ENCODE results near the gene GNS.
"Not testable (repeated sequence)": the region's sequence is repeated elsewhere in the genome, so short reads cannot be mapped to it uniquely, and the experiment has no call there.

Gene GNS

DNA sequence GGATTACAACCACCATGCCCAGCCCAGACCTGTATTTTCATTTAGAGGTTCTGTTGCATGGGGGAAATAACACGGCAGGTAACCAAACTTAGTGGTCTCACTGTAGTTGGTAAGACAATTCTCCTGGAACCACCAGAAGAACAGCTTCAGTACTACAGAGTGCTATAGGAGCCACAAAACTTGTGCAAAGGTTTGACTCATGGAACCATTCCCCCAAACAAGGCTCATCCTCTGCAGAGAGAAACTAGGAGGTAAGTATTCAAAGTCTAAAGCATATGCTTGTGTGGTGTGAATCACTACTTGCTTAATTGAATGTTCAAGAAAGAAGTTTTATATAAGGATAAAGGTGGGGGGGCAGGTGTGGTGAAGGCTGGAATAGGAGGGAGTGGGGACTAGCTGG lies 58.7 kb downstream of the GNS start:
- no peak overlapping the region for H3K4me3 ChIP-seq (ENCODE audit: low read depth, low read length)

DNA sequence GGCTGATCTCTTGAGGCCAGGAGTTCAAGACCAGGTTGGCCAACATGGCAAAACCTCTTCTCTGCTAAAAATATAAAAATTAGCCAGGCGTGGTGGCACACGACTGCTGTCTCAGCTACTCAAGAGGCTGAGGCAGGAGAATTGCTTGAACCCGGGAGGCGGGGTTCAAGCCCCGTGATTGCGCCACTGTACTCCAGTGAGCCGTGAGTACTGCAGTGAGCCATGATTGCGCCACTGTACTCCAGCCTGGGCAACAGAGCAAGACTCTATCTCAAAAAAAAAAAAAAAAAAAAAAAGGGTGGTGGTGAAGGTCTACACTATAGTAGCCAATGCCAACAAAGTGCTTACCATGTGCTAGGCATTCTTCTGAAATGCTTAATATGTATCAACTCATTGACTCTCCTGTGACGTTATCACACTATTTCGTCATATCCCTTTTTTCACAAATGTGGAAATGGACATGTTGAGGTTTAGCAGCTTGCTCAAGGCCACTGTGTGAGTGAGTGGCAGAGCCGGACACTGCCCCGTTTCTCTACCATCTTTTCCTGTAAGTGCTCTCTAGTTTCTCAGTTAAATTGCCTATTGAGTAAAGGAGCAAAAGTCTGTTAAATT lies 59.6 kb downstream of the GNS start:
- no peak overlapping the region for H3K4me3 ChIP-seq (ENCODE audit: low read depth, low read length)

DNA sequence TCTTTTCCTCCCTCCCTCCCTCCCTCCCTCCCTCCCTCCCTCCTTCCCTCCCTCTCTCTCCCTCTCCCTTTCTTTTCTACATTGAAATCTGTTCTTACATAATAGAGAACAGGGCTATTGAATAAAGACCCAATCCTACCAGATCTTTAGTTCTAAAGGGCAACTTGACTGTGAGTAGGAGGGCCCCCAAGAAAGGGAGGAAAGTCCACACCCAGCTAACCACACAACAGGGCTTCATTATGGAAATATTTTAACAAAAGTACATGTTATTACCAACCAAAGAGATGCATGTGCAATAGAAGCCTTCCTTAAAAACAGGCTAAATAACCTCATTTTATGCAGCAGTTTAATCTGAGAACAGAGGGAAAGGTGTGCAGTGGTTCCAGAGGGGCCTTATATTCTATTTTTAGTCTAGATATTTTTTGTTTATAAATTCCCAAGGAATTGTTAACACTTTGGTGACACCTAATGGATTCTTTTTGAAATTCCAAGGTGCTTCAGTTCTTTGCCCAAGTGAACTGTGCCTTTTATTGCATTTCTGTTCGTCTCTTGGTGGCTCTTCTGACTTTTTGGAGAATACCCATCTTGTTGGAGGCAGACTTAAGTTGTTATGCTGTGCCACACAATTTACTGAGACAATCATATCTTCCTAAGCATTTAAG lies 63.0 kb downstream of the GNS start:
- no peak overlapping the region for H3K4me3 ChIP-seq (ENCODE audit: low read depth, low read length)

DNA sequence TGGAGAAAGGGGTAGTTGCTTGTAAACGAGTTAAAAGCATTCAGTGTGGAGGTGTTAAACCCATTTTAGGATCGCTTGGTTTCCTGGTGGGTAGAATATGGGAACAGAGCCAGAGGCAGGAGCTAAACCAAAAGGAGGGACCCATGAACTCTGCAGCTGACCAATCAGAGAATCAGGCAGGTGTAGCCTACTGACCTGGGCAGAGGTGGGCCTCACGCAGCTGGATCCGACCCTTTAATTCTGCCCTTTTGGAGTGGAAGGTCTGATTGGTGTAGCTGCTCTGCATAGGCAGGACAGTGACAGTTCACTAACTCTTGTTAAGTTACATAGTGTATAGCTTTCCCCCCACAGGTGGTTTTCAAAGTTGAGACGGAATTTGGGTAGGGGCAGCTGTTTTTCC lies 63.7 kb downstream of the GNS start:
- H3K4me3 ChIP-seq (ENCODE audit: low read depth, low read length), result no peak overlapping the region

DNA sequence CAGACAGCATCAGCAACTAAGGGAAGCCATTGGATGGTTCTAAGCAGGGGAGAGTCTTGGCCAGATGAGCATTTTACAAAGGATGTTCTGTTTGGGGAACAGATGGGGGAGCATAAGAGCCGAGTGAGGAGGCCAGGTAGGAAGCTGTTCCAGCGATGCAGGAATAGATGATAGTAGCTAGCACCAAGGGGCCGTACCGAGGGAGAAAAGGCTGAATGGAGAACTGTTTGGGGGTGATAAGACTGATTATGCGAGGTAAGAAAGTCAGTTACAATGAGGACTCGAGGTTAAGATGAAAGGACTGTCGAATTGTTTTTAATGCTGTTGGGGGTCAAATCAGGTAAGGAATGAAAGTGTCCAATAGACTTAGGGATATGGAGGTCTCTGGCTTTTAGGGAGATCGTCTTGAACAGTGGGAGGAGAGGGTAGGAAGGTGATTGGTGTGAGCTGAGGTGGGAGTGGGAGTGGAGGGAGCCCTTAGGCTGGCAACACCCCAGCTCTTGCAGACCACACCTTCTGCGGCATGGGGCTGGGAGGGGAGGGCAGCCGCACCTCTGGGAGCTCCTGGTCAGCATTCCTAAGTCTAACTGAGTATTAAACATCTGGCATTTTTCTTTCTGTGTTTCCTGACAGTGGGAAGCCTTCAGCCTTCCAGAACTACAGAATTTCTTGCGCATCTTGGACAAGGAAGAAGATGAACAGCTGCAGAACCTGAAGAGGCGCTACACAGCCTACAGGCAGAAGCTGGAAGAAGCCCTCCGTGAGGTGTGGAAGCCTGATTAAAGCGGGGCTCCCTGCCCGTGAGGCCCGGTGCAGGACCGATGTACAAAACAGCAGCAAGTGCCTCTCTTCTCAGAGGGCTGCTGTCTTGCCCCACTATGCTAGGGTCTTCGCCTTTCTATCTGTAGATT lies 64.8 kb downstream of the GNS start:
- H3K4me3 ChIP-seq (ENCODE audit: low read depth, low read length), result no peak overlapping the region

DNA sequence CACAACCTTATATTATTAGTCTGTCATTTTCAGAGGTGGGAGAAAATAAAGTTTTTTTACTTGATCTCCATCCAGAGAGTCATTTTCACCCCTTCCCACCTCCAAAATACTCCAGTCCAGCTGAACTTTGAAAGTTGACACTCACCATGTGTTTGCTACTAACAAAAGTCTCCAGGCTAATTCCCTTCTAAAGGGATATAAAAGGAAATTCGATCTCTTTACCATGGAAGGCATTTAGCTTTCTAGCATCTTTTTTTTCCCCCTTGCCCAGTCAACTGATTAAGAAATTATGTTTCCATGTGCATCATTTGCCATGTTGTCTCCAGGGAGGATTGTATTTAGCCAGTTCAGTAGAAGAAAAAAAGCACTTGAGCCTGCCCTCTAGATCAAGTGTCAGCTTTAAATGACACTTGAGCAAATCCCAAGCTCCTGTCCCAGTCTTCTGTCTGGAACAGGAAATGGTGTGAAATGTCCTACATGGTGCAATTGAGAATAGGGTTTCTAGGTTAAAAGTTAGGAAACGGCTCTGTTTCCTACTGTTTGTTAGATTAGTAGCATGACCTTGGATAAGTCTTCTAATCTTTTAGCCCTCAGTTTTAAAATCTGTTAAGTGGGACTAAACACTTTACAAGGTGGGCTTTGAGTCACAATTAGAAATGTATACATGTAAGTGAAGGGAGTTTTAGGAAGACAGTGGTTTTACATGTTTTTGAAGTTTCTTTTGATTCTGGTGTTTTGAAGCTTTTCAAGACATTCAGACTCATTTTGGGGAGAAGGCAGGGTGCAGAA lies 67.2 kb downstream of the GNS start:
- H3K4me3 ChIP-seq (ENCODE audit: low read depth, low read length), result no peak overlapping the region

DNA sequence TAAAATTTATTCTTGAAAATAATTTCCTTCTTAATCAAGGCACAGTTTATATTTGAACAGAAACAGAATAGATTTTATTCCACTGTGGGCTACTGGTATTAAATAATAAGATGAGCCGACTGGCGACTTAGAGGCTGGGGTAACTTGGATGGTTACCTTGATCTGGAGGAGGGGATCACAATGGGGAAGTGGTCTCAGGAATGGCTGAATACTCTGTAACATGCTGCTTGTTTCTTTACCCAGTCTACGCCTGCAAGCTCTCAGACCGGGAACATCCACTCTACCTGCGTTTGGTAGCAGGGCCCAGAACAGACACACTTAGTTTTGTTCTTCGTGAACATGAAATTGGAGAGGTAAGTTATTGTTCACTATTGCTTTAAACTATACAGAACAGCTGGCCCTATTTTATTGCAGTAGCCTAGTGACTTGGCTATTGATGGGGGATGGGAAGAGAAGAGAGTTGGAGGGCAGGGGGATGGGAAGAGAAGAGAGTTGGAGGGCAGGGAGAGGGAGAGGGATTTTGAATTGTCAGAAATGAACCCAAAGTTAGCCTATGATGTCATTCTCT lies 67.9 kb downstream of the GNS start:
- no peak overlapping the region for H3K4me3 ChIP-seq (ENCODE audit: low read depth, low read length)

DNA sequence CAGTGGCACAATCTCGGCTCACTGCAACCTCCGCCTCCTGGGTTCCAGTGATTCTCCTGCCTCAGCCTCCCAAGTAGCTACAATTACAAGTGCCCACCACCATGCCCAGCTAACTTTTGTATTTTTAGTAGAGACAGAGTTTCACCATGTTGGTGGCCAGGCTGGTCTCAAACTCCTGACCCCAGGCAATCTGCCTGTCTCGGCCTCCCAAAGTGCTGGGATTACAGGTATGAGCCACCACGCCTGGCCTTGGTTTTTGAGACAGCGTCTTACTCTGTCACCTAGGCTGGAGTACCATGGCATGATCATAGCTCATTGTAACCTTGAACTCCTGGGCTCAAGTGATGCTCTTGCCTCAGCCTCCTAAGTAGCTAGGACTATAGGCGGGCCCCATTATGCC lies 69.0 kb downstream of the GNS start:
- not testable (repeated sequence) for H3K4me3 ChIP-seq (ENCODE audit: low read depth, low read length)

DNA sequence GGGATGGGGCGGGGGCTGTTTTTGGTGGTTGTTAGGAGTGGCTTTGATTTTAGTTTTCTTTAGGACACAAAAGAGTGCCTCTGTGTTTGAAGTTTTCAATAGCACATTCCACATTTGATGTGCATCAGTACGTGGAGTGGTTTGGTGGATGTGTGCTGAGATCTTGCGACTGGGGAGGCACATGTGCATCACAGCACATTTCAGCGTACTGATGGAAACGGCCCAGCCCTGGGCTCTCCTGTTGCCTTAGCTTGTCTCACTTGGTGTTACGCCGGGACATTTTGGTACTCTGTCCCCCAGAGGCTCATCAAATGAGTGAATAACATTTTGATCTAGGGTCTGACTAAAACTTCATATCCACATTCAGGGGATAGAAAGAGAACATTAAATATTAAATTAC lies 70.5 kb downstream of the GNS start:
- no peak overlapping the region for H3K4me3 ChIP-seq (ENCODE audit: low read depth, low read length)

DNA sequence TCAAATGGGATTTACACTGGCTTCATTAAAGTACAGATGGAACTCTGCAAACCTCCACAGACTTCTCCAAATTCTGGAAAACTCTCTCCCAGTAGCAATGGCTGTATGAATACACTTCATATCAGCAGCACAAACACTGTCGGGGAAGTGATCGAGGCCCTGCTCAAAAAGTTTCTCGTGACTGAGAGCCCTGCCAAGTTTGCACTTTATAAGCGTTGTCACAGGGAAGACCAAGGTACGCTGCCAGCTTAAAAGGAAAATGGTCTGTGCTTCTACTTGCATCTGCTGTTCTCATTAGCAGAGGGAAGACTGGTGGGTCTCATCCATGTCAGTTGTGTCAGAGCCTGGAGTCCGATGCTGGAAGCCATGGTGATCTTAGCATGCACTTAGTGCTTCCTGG lies 71.0 kb downstream of the GNS start:
- H3K4me3 ChIP-seq (ENCODE audit: low read depth, low read length), result no peak overlapping the region

DNA sequence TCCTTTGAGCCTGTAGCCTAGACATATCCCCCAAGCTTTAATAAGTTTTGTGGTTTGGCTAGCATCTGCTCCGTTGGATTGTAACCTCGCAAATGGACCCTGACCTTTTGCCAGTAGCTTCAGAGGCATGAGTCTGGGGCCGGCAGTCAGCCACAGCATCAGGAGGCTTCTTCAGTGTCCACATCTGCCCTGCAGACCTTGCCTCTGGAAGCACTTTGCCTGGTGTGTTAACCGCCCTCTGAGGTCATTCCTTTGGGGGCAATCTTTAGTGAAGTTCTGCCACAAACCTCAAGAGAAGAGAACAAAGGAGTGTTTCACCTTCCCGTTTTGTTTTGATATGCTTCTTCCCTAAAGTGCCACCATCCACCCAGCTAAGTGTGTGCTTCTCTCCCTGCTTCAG lies 71.4 kb downstream of the GNS start:
- no peak overlapping the region for H3K4me3 ChIP-seq (ENCODE audit: low read depth, low read length)

DNA sequence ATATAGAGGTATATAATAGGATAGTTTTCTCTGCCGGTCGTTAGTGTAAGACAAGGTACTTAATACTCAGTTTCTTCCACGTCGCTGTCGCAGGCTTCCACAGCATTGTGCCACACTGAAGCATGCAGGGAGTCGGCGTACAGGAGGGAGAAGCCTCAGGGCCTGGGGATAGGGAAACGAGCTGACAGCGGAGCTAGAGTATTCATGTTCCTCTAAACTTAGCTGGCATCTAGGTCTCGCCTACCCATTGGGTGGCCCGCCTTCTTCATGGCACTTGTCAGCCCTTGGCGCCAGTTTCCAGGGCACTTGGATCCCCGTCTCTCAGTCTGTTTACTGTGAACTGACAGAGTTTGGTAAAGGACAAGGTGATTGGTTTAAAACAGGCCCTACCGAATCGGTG lies 73.6 kb downstream of the GNS start:
- H3K4me3 ChIP-seq (ENCODE audit: low read depth, low read length), result no peak overlapping the region

DNA sequence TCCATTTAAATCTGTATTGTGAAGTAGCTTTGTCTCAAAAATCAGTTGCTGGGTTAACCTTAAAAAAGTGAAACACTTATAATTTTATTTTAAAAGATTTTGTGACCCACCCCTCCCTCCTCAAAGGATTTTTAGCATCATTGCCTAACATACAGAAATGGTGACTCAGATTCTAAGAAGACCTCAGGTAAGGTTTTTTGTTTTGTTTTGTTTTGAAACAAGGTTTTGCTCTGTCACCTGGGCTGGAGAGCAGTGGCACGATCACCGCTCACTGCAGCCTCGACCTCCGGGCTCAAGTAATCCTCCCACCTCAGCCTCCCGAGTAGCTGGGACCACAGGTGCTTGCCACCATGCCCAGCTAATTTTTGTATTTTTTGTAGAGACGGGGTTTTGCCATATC lies 74.2 kb downstream of the GNS start:
- no peak overlapping the region for H3K4me3 ChIP-seq (ENCODE audit: low read depth, low read length)

DNA sequence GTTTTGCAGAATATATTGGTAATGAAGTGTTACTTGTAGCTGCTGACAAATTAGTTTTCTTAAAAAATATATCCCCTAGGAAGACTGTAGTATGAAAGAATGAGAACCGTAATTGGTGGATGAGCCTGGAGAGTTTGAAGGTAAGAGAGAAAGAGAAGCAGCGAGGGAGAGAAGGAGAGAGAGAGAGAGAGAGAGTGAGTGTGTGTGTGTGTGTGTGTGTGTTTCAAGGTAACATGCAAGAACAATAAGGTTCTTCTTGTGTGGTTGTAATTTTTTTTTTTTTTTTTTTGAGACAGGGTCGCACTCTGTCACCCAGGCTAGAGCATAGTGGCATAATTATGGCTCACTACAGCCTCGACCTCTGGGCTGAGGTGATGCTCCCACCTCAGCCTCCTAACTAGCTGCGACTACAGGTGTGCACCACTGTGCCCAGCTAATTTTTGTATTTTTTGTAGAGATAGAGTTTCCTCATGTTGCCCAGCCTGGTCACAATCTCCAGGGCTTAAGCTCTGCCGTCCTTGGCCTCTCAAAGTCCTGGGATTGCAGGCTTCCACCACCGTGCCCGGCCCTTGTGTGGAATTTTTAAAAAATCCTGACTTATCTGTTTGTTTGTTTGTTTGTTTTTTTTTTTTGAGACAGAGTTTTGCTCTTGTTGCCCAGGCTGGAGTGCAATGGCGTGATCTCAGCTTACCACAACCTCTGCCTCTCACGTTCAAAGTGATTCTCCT lies 75.2 kb downstream of the GNS start:
- H3K4me3 ChIP-seq (ENCODE audit: low read depth, low read length), result no peak overlapping the region

DNA sequence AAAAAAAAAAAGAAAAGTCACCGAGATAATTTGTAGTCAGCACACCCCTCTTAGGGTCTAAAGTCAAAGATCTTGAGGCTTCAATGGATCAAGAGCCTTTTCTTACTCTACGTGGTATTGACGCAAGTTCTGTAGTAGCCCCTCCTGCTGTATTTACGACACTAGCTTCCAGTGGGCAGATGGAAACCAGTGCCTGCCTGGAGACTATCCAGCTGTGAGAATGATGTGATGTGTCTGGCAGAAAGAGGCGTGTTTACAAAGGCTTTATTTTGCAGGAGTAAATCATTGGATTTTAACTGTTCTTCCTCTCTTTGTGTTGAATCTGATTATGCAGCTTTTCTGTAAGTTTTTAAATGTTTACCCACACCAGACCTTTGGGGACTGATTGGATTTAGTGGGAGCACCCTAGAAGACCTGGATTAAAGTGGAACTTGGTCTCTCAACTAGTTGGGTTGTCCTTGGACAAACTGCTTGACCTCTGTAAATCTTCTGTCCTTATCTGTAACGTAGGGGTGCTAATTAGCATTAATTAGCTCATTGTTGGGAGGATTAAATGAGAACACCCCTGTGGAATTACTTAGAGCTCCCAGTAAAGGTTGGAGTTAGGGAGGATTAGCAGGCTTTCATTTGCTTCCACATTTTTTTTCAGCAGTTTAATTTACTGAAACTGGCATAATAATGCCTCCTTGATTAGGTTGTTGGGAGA lies 76.5 kb downstream of the GNS start:
- no peak overlapping the region for H3K4me3 ChIP-seq (ENCODE audit: low read depth, low read length)

DNA sequence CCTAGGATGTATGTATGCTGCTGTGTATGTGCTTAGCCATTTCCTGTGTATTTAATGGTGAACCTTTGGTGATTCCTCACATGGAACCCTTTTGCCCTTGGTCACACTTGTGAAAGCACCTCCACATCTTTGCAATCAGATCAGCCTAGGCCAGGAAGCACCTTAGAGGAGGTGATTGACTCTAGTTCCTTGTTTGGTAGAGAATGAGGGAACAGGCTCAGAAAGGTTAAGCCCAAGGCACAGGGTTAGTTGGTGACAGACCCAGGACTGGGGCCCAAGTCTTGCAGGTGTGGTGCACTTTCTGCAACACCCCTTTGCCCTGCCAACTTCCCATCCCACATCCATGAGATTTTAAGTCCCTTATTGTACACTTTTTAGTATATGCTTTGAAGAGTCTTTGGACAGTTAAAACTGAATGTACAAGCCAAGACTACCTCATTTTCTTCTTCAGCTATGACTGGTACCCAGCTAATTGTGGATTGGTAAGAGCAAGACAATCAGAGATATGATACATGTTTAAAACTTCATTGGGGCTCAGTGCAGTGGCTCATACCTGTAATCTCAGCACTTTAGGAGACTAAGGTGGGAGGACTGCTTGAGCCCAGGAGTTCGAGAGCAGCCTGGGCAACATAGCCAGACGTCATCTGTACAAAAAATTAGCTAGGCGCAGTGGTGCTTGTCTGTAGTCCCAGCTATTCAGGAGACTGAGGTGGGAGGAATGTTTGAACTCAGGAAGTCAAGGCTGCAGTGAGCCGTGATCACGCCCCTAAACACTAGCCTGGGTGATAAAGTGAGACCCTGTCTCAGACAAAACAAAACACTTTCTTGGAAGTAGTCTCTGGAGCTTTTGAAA lies 77.8 kb downstream of the GNS start:
- no peak overlapping the region for H3K4me3 ChIP-seq (ENCODE audit: low read depth, low read length)

DNA sequence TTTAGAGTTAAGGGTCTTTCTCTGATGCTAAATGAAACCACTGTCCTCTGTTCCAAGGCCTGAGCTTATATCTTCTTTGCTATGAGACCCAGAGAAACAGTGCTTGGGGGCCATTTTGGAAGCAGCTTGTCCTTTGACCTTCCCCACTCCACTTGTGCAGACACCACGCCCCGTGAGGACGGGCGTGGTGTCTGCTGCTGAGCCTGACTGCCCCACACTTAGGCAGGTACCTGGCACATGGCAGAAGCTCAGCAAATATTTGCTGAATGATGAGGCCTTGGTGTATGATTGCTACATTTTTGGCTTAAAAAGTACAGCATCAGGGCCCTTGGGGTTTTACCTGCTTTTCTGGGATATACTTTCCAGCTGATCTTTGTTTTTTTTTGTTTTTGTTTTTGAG lies 79.0 kb downstream of the GNS start:
- H3K4me3 ChIP-seq (ENCODE audit: low read depth, low read length), result no peak overlapping the region

DNA sequence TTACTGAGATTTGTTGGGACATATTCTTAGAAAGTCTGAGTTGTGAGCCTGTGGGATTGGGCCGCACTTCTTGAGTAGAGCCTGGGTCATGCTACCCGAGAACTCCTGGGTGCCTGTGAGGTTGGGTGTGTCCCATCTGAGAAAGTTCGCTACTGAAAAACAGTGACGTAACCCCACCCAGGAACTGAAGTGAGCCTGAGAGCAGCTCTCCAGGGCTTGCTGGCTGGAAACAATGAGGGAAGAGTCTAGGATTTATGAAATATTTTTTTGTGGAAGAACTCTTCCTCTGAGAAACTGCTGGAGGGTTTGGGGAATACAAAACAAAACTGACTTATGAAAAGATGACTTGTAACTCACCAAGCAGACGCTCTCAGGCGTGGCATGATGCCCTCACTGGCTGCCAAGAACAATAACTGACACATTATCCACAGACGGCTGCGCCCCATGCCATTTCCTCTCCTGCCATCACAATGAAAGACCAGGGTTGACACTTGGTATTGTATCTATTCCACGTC lies 79.7 kb downstream of the GNS start:
- no peak overlapping the region for H3K4me3 ChIP-seq (ENCODE audit: low read depth, low read length)

DNA sequence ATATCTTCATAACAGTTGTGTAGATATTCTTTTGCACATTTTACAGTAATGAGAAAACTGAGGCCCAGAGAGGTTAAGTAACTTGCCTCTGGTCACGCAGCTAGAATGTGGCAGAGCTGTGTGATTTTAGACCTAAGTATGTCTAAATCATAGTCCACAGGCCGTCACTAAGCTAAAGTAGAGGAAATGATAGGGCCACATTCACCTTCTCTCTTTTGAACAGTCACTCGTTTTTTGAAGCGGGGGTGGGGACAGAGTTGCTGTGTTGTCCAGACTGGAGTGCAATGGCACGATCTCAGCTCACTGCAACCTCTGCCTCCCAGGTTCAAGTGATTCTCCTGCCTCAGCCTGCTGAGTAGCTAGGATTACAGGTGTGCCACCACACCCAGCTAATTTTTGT lies 80.4 kb downstream of the GNS start:
- no peak overlapping the region for H3K4me3 ChIP-seq (ENCODE audit: low read depth, low read length)

Data from iPS-11a (cell line).